GM19468 (cell line): ENCODE measurements around the gene CDH16.
"Not testable (repeated sequence)": the region's sequence is repeated elsewhere in the genome, so short reads cannot be mapped to it uniquely, and the experiment has no call there.

Source experiments
- ATAC-seq: cut with Tn5 transposase; IDR thresholded peaks from one replicate; pipeline ENCODE4 v1.9.1; 2021; ENCODE audit warnings: mild to moderate bottlenecking, moderate library complexity, moderate number of reproducible peaks; ENCODE audit not compliant: unreplicated experiment; ENCODE audit errors: extremely low read depth

The CDH16 gene

GRCh38 chr16:66947302-66948065 lies 28.8 kb upstream of the CDH16 start:
- peak; percentile 37 for ATAC-seq

GRCh38 chr16:66946974-66947301 lies 28.3 kb upstream of the CDH16 start:
- no peak for ATAC-seq

GRCh38 chr16:66946541-66946940 lies 27.9 kb upstream of the CDH16 start:
- no peak for ATAC-seq

- ATAC-seq = no peak
Observed at GRCh38 chr16:66945939-66946338, 27.3 kb upstream of the CDH16 start.

- not testable (repeated sequence) for ATAC-seq
Observed at GRCh38 chr16:66944971-66945370, 26.3 kb upstream of the CDH16 start.

GRCh38 chr16:66944054-66944441 lies 25.4 kb upstream of the CDH16 start:
- ATAC-seq = no peak

GRCh38 chr16:66943426-66944053 lies 24.9 kb upstream of the CDH16 start:
- no peak for ATAC-seq

GRCh38 chr16:66942981-66943380 lies 24.3 kb upstream of the CDH16 start:
- ATAC-seq = no peak

GRCh38 chr16:66940236-66940635 lies 21.6 kb upstream of the CDH16 start:
- no peak for ATAC-seq

- ATAC-seq = no peak
Observed at GRCh38 chr16:66939366-66939765, 20.7 kb upstream of the CDH16 start.

- no peak for ATAC-seq
Observed at GRCh38 chr16:66937725-66938337, 19.1 kb upstream of the CDH16 start.

- ATAC-seq = no peak
Observed at GRCh38 chr16:66936889-66937554, 18.3 kb upstream of the CDH16 start.

GRCh38 chr16:66936462-66936861 lies 17.8 kb upstream of the CDH16 start:
- ATAC-seq = no peak

- ATAC-seq = no peak
Observed at GRCh38 chr16:66935314-66936011, 16.8 kb upstream of the CDH16 start, which contains the start of gene CES2. CES2 (plus strand) TSS chr16:66935516; CDS start chr16:66935636, 120 bp downstream.

- ATAC-seq = not testable (repeated sequence)
Observed at GRCh38 chr16:66934839-66935313, 16.2 kb upstream of the CDH16 start.

GRCh38 chr16:66934138-66934838 lies 15.6 kb upstream of the CDH16 start, which contains the start of gene CIAO2B:
CIAO2B (minus strand) TSS chr16:66934402; CDS start chr16:66934364, 38 bp downstream.
- ATAC-seq = no peak

GRCh38 chr16:66933776-66934137 lies 15.1 kb upstream of the CDH16 start:
- no peak for ATAC-seq

GRCh38 chr16:66932076-66932475 lies 13.4 kb upstream of the CDH16 start:
- no peak for ATAC-seq

- no peak for ATAC-seq
Observed at GRCh38 chr16:66931665-66932064, 13.0 kb upstream of the CDH16 start.

GRCh38 chr16:66930189-66930588 lies 11.5 kb upstream of the CDH16 start:
- ATAC-seq = no peak
